ENCODE data around the gene SH3TC1. TPM values are rescaled to one million over a fixed set of nuclear protein-coding genes. Genes with fewer than 3 reads are reported as not detected.

Gene SH3TC1
- polyA plus RNA-seq, 2 of the 4 experiments (the other 2 are of a cell fraction): 2.8 to 7.4 TPM

DNA sequence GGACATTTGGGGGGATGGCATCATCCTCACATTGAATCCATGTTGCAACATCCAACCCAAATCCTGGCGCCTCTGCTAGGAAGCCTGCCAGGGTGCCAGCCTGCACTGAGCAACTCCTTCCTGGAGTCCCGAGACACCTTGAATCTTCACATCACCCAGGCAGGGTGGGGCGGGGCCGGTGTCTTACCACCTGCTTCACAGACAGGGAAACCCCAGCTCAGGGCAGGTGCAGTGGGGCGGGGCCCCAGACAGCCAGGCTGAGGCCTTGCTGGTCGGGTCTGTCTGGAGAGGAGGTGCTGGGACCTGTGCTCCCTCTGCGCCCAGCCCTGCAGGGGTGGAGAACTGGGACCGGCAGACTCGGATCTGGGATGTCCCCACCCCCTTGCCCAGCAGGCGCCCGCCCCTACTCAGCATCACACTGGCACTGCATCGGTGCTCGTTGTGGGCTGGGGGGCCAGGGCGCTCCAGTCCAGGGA lies 39.0 kb downstream of the SH3TC1 start:
- ATAC-seq (peak in 1 of 2 experiments; percentile 20; a peak in 3 of 6 replicates), FAIRE-seq (no peak), DNase-seq (ENCODE audit: low read depth in 1 of 2, low spot score in 1 of 2) (no peak)
- POLR2A ChIA-PET: no interaction called here
- CTCF ChIA-PET: interaction anchor here (0.8 to 17.2 kb wide), 4 partner anchors 17 to 164 kb away, joined by 3 to 270 read pairs (median 14); no protein-coding TSS in a partner anchor
- Histone ChIP-seq H3K27ac (peak overlapping the region in 1 of 2 experiments; percentile 73; a peak in 3 of 6 replicates), H3K9me3 (no peaks in the 10 kb centered on the region), H3K4me3 (no peak overlapping the region), H3K4me1 (peaks cover 17% of the 10 kb centered on the region), H3K4me2 (no peak overlapping the region)
- 76% methylated on average over 3 of the region's 14 CpGs for WGBS (ENCODE audit: missing lambda C conversion rate)
- TF ChIP-seq SREBF2 (IDR thresholded peaks at IDR 0.05) (no peak), ZFP36 (IDR thresholded peaks at IDR 0.05; ENCODE audit: borderline replicate concordance, partially characterized antibody) (peak; percentile 32)

GRCh38 chr4:8238515-8239053 lies 39.5 kb downstream of the SH3TC1 start:
- peaks cover 17% of the 10 kb centered on the region for H3K4me1 ChIP-seq
- TF ChIP-seq RAD21 (conservative IDR thresholded peaks at IDR 0.05 in 1 of 2, IDR thresholded peaks at IDR 0.05 in 1 of 2): 0 out of 5 replicates have a peak, but pooled peaks have one; percentile 21 to 34
- TF ChIP-seq SMC3 (IDR thresholded peaks at IDR 0.05): peak; percentile 56
- TF ChIP-seq, protein P1, sequence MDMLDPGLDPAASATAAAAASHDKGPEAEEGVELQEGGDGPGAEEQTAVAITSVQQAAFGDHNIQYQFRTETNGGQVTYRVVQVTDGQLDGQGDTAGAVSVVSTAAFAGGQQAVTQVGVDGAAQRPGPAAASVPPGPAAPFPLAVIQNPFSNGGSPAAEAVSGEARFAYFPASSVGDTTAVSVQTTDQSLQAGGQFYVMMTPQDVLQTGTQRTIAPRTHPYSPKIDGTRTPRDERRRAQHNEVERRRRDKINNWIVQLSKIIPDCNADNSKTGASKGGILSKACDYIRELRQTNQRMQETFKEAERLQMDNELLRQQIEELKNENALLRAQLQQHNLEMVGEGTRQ (IDR thresholded peaks at IDR 0.05): no peak
- TF ChIP-seq, protein P2, sequence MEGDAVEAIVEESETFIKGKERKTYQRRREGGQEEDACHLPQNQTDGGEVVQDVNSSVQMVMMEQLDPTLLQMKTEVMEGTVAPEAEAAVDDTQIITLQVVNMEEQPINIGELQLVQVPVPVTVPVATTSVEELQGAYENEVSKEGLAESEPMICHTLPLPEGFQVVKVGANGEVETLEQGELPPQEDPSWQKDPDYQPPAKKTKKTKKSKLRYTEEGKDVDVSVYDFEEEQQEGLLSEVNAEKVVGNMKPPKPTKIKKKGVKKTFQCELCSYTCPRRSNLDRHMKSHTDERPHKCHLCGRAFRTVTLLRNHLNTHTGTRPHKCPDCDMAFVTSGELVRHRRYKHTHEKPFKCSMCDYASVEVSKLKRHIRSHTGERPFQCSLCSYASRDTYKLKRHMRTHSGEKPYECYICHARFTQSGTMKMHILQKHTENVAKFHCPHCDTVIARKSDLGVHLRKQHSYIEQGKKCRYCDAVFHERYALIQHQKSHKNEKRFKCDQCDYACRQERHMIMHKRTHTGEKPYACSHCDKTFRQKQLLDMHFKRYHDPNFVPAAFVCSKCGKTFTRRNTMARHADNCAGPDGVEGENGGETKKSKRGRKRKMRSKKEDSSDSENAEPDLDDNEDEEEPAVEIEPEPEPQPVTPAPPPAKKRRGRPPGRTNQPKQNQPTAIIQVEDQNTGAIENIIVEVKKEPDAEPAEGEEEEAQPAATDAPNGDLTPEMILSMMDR (IDR thresholded peaks at IDR 0.05): peak; percentile 39
- no peak for TF ChIP-seq CBX2 (IDR thresholded peaks at IDR 0.05; ENCODE audit: borderline replicate concordance, low read depth)
- peak; percentile 17 to 40 for DNase-seq (ENCODE audit: low read depth in 1 of 2, low spot score in 1 of 2)
- peak overlapping the region; percentile 19; the same call in 1 of the 3 replicates for H3K4me2 ChIP-seq
- H3K4me3 ChIP-seq: no peak overlapping the region
- no peaks in the 10 kb centered on the region for H3K9me3 ChIP-seq
- WGBS (ENCODE audit: missing lambda C conversion rate): 52% methylated on average over 2 of the region's 17 CpGs
- ATAC-seq: peak in 1 of 2 experiments; percentile 64; a peak in 3 of 6 replicates
- CTCF ChIA-PET: interaction anchor here (5.2 to 17.2 kb wide), 2 partner anchors 62 to 163 kb away, joined by 23 to 270 read pairs; no protein-coding TSS in a partner anchor
- H3K27ac ChIP-seq: peak overlapping the region; percentile 35 to 73; a peak in 4 of 6 replicates
- no peak for FAIRE-seq
- POLR2A ChIA-PET: no interaction called here

DNA sequence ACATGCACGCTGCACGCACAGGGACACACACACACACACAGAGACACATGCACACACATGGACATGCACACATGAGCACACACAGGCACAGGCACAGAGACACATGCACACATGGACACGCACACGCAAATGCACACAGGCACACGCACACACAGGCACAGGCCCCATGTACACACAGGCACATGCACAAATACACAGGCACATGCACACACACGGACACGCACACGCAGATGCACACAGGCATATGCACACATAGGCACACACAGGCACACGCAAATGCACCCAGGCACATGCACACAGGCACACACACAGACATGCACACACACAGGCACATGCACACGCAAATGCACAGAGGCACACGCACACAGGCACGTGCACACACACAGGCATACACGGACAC lies 40.1 kb downstream of the SH3TC1 start:
- DNase-seq (ENCODE audit: low read depth in 1 of 2, low spot score in 1 of 2) (no peak), ATAC-seq (no peak), FAIRE-seq (no peak)
- Histone ChIP-seq H3K4me3 (no peak overlapping the region), H3K4me2 (no peak overlapping the region), H3K27ac (no peak overlapping the region), H3K9me3 (no peaks in the 10 kb centered on the region), H3K4me1 (peaks cover 17% of the 10 kb centered on the region)
- 92% methylated on average over 10 of the region's 13 CpGs for WGBS (ENCODE audit: missing lambda C conversion rate)
- POLR2A ChIA-PET: no interaction called here
- CTCF ChIA-PET: interaction anchor here (5.2 to 17.2 kb wide), 2 partner anchors 63 to 162 kb away, joined by 23 to 270 read pairs; no protein-coding TSS in a partner anchor
- TF ChIP-seq MAFK (IDR thresholded peaks at IDR 0.05; ENCODE audit: partially characterized antibody): no peak
- no peak for TF ChIP-seq CBX2 (IDR thresholded peaks at IDR 0.05; ENCODE audit: borderline replicate concordance, low read depth)
- TF ChIP-seq CHD4 (IDR thresholded peaks at IDR 0.05; ENCODE audit: borderline replicate concordance): no peak
- no peak for TF ChIP-seq NR3C1 (IDR thresholded peaks at IDR 0.05)
- TF ChIP-seq PHF8 (IDR thresholded peaks at IDR 0.05; ENCODE audit: borderline replicate concordance, low read depth): no peak
- TF ChIP-seq CHD2 (IDR thresholded peaks at IDR 0.05; ENCODE audit: low read length, partially characterized antibody): no peak
- no peak for TF ChIP-seq HDAC2 (IDR thresholded peaks at IDR 0.05)
- TF ChIP-seq MAZ (IDR thresholded peaks at IDR 0.05; ENCODE audit: borderline replicate concordance, low read depth, low read length): no peak
- TF ChIP-seq NPAS2 (CRISPR knock-in tag; IDR thresholded peaks at IDR 0.05; ENCODE audit: borderline replicate concordance): no peak
- no peak for TF ChIP-seq JUN (IDR thresholded peaks at IDR 0.05)
- no peak for TF ChIP-seq RNF2 (IDR thresholded peaks at IDR 0.05; ENCODE audit: borderline replicate concordance, low read depth)
- no peak for TF ChIP-seq JUNB (IDR thresholded peaks at IDR 0.05)
- TF ChIP-seq, protein P2 (IDR thresholded peaks at IDR 0.05): no peak
- no peak for TF ChIP-seq HMGXB4 (CRISPR knock-in tag; IDR thresholded peaks at IDR 0.05; ENCODE audit: borderline replicate concordance)
- TF ChIP-seq TP53 (CRISPR knock-in tag; IDR thresholded peaks at IDR 0.05): no peak
- TF ChIP-seq, protein P1 (IDR thresholded peaks at IDR 0.05): no peak
